Fibroblast of lung (primary cell): ENCODE measurements around the gene CCDC102B. TPM values are rescaled to one million over a fixed set of nuclear protein-coding genes. Genes with fewer than 3 reads are reported as not detected.

Experiments
- DNase-seq, 2 donors: peaks; one replicate each; pipeline versions ENCODE4 v3.0.0 to v3.0.0-alpha.2; 2010; ENCODE audit warnings: low read depth in 2 of 2
- H2AFZ ChIP-seq: 2 replicates; pipeline ENCODE4 v1.5.1; 2012; ENCODE audit warnings: low read length, control low read depth, inconsistent platforms
- H3K27ac ChIP-seq: 2 replicates; pipeline ENCODE4 v1.5.1; 2011; ENCODE audit warnings: low read length, control low read depth; ENCODE audit not compliant: insufficient read depth
- H3K27me3 ChIP-seq: 2 replicates; pipeline ENCODE4 v1.5.1; 2011; ENCODE audit warnings: mild to moderate bottlenecking, low read length; ENCODE audit not compliant: control insufficient read depth, insufficient read depth
- H3K36me3 ChIP-seq: 2 replicates; pipeline ENCODE4 v1.5.1; 2011; ENCODE audit warnings: low read length; ENCODE audit not compliant: control insufficient read depth, insufficient read depth
- H3K4me1 ChIP-seq: 2 replicates; pipeline ENCODE4 v1.5.1; 2011; ENCODE audit warnings: low read length; ENCODE audit not compliant: control insufficient read depth, insufficient read depth; ENCODE audit errors: extremely low read depth
- H3K4me2 ChIP-seq: 2 replicates; pipeline ENCODE4 v1.5.1; 2011; ENCODE audit warnings: low read length, control low read depth; ENCODE audit not compliant: insufficient read depth; ENCODE audit errors: extremely low read depth
- H3K4me3 ChIP-seq, 4 experiments: fragments of 200-600 bp in 1 of 4; sonication (generic) in 1 of 4; replicated peaks in 1 of 4; 2 replicates each; pipeline ENCODE4 v1.5.1; 2011 to 2016; ENCODE audit warnings: low read length in 4 of 4, low read depth in 3 of 4, mild to moderate bottlenecking in 3 of 4, control low read depth in 2 of 4, inconsistent platforms in 1 of 4, mixed read lengths in 1 of 4; ENCODE audit not compliant: insufficient read depth in 1 of 4; ENCODE audit errors: control extremely low read depth in 1 of 4
- H3K79me2 ChIP-seq: 2 replicates; pipeline ENCODE4 v1.5.1; 2012; ENCODE audit warnings: mild to moderate bottlenecking, low read length, inconsistent platforms; ENCODE audit not compliant: control insufficient read depth, insufficient read depth
- H3K9ac ChIP-seq: 2 replicates; pipeline ENCODE4 v1.5.1; 2011; ENCODE audit warnings: mild to moderate bottlenecking, low read length, control low read depth; ENCODE audit not compliant: insufficient read depth
- H3K9me3 ChIP-seq: 2 replicates; pipeline ENCODE4 v1.5.1; 2012; ENCODE audit warnings: low read depth, low read length; ENCODE audit not compliant: control insufficient read depth, insufficient read depth
- H4K20me1 ChIP-seq: 2 replicates; pipeline ENCODE4 v1.5.1; 2011; ENCODE audit warnings: low read length; ENCODE audit not compliant: control insufficient read depth, insufficient read depth; ENCODE audit errors: extremely low read depth
- EZH2 ChIP-seq: IDR thresholded peaks from 2 replicates; pipeline ENCODE4 v1.5.1; 2012; ENCODE audit warnings: low read length, control low read depth, mild to moderate bottlenecking; ENCODE audit errors: missing control alignments
- polyA plus RNA-seq, 2 donors: library from polyadenylated mRNA; depleted of rRNA in 1 of 2; stranded (reverse) in 1 of 2; unstranded in 1 of 2; fragments of >200 nt; gene quantifications; 2 replicates each; pipeline ENCODE4 v1.2.1, GENCODE V29; 2011 to 2012; ENCODE audit warnings: missing spikeins in 1 of 2
- total RNA-seq: library from RNA; depleted of rRNA; stranded (reverse); fragments of >200 nt; gene quantifications from 2 replicates; pipeline ENCODE4 v1.2.1, GENCODE V29; 2014
- TF ChIP-seq, protein P1 (sequence below), 2 donors: IDR thresholded peaks in 1 of 2; conservative IDR thresholded peaks in 1 of 2; 1 replicate in 1 of 2; 2 replicates in 1 of 2; pipeline ENCODE4 v1.5.1; 2011 to 2012; ENCODE audit warnings: low read length in 2 of 2, control low read depth in 1 of 2, inconsistent platforms in 1 of 2, low read depth in 1 of 2, mild to moderate bottlenecking in 1 of 2

CCDC102B gene
- total and polyA plus RNA-seq, 2 donors (not counting 1 experiment from before 2014, with no cell fraction given): 33.7 to 35.3 TPM

DNA sequence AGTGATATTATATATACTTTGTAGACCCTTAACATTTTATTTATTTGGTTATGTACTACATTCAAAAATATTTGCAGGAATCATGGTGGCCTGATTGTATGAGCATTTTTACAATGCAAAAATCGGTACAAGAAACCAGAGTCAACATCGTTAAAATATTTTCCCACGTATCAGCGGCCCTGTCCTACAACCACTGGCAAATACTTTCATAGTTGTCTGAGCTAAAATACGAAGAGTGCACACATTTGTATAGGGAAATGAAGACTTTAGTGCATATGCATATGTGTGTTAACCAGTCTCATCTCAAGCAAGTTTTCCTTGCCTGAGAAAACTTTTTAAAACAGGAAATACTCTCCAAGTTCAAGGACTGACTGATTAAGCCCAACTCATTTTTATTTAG lies 35.9 kb downstream of the CCDC102B start:
- Histone ChIP-seq H3K27ac (no peak overlapping the region), H3K9me3 (no peaks in the 10 kb centered on the region), H3K36me3 (no peaks in the 10 kb centered on the region), H3K79me2 (peaks cover 4% of the 10 kb centered on the region), H3K4me3 (no peak overlapping the region), H4K20me1 (no peaks in the 10 kb centered on the region), H3K27me3 (no peaks in the 10 kb centered on the region), H3K4me2 (no peak overlapping the region), H3K4me1 (peaks cover 5% of the 10 kb centered on the region), H2AFZ (no peak overlapping the region), H3K9ac (no peak overlapping the region)
- TF ChIP-seq, protein P1, sequence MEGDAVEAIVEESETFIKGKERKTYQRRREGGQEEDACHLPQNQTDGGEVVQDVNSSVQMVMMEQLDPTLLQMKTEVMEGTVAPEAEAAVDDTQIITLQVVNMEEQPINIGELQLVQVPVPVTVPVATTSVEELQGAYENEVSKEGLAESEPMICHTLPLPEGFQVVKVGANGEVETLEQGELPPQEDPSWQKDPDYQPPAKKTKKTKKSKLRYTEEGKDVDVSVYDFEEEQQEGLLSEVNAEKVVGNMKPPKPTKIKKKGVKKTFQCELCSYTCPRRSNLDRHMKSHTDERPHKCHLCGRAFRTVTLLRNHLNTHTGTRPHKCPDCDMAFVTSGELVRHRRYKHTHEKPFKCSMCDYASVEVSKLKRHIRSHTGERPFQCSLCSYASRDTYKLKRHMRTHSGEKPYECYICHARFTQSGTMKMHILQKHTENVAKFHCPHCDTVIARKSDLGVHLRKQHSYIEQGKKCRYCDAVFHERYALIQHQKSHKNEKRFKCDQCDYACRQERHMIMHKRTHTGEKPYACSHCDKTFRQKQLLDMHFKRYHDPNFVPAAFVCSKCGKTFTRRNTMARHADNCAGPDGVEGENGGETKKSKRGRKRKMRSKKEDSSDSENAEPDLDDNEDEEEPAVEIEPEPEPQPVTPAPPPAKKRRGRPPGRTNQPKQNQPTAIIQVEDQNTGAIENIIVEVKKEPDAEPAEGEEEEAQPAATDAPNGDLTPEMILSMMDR (conservative IDR thresholded peaks at IDR 0.05 in 1 of 2, IDR thresholded peaks at IDR 0.05 in 1 of 2; ENCODE audit: low read depth in 1 of 2, low read length in 2 of 2): no peak
- TF ChIP-seq EZH2: no peak
- no peak for DNase-seq

DNA sequence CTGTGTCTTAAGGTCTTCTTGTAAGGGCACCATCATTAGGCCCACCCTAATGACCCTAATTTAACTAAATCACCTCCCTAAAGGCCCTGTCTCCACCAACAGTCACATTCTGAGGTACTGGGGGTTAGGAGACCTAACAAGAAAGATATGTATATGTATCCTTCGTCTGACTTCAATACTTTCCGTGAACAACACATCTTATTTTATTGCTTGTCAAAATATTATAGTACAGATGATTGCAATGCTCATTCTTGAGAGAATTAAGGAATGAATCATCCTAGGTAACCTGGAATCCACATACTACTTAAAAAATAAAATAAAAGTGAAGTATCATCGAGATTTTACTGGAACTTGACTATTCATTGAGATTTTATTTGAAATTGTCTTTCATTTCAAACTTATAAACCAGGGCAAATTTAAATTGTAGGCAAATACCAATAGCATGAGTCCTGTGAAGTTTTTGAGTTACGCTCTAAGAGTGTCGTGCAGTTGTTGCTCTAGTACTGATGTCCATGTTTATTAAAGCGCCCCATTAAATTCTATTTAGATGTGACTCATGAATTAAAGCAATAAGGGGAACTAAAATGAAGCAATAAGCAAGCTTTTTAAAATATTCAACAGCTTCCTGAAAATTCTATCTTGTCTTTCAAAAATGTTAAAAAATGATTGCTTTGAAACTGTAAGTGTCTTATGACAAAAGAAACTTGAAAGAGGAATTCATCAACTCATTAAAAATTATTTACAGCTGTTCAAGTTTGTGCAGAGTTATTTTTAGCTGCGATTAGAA lies 40.0 kb downstream of the CCDC102B start:
- Histone ChIP-seq H4K20me1 (no peaks in the 10 kb centered on the region), H3K27ac (peak overlapping the region; percentile 24), H3K9me3 (no peaks in the 10 kb centered on the region), H3K9ac (no peak overlapping the region), H3K79me2 (no peaks in the 10 kb centered on the region), H3K36me3 (no peaks in the 10 kb centered on the region), H3K4me2 (peak overlapping the region; percentile 11), H3K4me3 (no peak overlapping the region), H3K27me3 (no peaks in the 10 kb centered on the region), H2AFZ (no peak overlapping the region), H3K4me1 (no peaks in the 10 kb centered on the region)
- DNase-seq: peak; percentile 36 to 82
- TF ChIP-seq, protein P1 (conservative IDR thresholded peaks at IDR 0.05 in 1 of 2, IDR thresholded peaks at IDR 0.05 in 1 of 2; ENCODE audit: low read depth in 1 of 2, low read length in 2 of 2): no peak
- no peak for TF ChIP-seq EZH2

DNA sequence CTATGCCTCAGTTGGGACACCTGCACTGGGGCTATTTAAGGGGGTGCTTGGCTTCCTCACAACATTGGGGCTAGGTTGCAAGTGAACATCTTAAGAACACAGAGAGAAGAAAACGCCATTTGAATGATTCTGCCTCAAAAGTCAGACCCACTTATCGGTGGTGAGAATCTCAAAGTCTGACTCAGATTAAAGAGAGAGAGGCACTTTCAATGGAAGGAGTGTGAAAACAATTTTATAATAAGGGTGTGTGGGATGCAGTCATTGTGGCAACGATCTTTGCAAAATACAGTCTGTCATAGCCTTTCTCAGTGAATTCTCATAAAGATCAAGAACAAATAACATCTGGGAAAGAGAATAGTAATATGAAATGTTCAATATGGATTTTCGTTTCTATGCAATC lies 41.8 kb downstream of the CCDC102B start:
- H3K9ac ChIP-seq: no peak overlapping the region
- H2AFZ ChIP-seq: no peak overlapping the region
- no peak for TF ChIP-seq EZH2
- TF ChIP-seq, protein P1 (conservative IDR thresholded peaks at IDR 0.05 in 1 of 2, IDR thresholded peaks at IDR 0.05 in 1 of 2; ENCODE audit: low read depth in 1 of 2, low read length in 2 of 2): no peak

More for the DNA sequence above, 41.8 kb downstream of the CCDC102B start:
- Histone ChIP-seq H3K79me2 (no peaks in the 10 kb centered on the region), H3K27ac (peak overlapping the region; percentile 1), H3K4me1 (no peaks in the 10 kb centered on the region), H3K4me2 (no peak overlapping the region), H3K9me3 (no peaks in the 10 kb centered on the region), H3K36me3 (no peaks in the 10 kb centered on the region), H3K27me3 (no peaks in the 10 kb centered on the region), H4K20me1 (no peaks in the 10 kb centered on the region), H3K4me3 (no peak overlapping the region)
- DNase-seq: peak in 1 of 2 donors; percentile 53
